SK-N-MC (cell line): ENCODE measurements around the gene TTC34.
"Not testable (repeated sequence)": the region's sequence is repeated elsewhere in the genome, so short reads cannot be mapped to it uniquely, and the experiment has no call there.

Experiments used
- DNase-seq: peaks from one replicate; pipeline ENCODE4 v3.0.0-alpha.2; 2011; ENCODE audit warnings: low read depth, low spot score
- H3K27ac ChIP-seq: fragments of 200-600 bp; sonication (generic); 2 replicates; pipeline ENCODE4 v1.5.1; 2016; ENCODE audit warnings: mixed run types
- H3K36me3 ChIP-seq: fragments of 200-600 bp; sonication (generic); 2 replicates; pipeline ENCODE4 v1.6.1; 2017; ENCODE audit warnings: antibody characterized with exemption, low read length, mixed read lengths; ENCODE audit not compliant: insufficient read depth
- H3K4me3 ChIP-seq: fragments of 200-600 bp; sonication (generic); 2 replicates; pipeline ENCODE4 v1.5.1; 2016
- H3K9ac ChIP-seq: fragments of 200-600 bp; sonication (generic); 2 replicates; pipeline ENCODE4 v1.8.0; 2017; ENCODE audit warnings: mixed run types, mixed read lengths; ENCODE audit not compliant: insufficient read length
- H3K9me3 ChIP-seq: fragments of 200-600 bp; sonication (generic); 2 replicates; pipeline ENCODE4 v1.6.1; 2017; ENCODE audit warnings: low read depth, mild to moderate bottlenecking, antibody characterized with exemption, low read length, moderate library complexity, mixed read lengths

TTC34 gene

GRCh38 chr1:2676726-2677125, 124.8 kb downstream of the TTC34 start:
- H3K4me3 ChIP-seq, H3K27ac ChIP-seq, H3K9ac ChIP-seq, H3K9me3 ChIP-seq, H3K36me3 ChIP-seq, DNase-seq: not testable (repeated sequence)

- not testable (repeated sequence) for H3K9ac ChIP-seq, H3K27ac ChIP-seq, H3K9me3 ChIP-seq, H3K36me3 ChIP-seq, H3K4me3 ChIP-seq, DNase-seq
Observed at GRCh38 chr1:2671656-2672055, 129.8 kb downstream of the TTC34 start.

GRCh38 chr1:2659806-2660205, 141.7 kb downstream of the TTC34 start:
- not testable (repeated sequence) for H3K4me3 ChIP-seq, H3K36me3 ChIP-seq, H3K9me3 ChIP-seq, H3K27ac ChIP-seq, H3K9ac ChIP-seq, DNase-seq

GRCh38 chr1:2657909-2658308, 143.6 kb downstream of the TTC34 start:
- not testable (repeated sequence) for H3K9me3 ChIP-seq, H3K9ac ChIP-seq, H3K36me3 ChIP-seq

GRCh38 chr1:2657124-2657523, 144.4 kb downstream of the TTC34 start:
- not testable (repeated sequence) for H3K36me3 ChIP-seq, H3K9ac ChIP-seq, H3K9me3 ChIP-seq, H3K27ac ChIP-seq, H3K4me3 ChIP-seq, DNase-seq

More at GRCh38 chr1:2657909-2658308, 143.6 kb downstream of the TTC34 start:
- not testable (repeated sequence) for H3K27ac ChIP-seq, DNase-seq, H3K4me3 ChIP-seq

- H3K27ac ChIP-seq, H3K4me3 ChIP-seq, H3K36me3 ChIP-seq, H3K9me3 ChIP-seq, DNase-seq, H3K9ac ChIP-seq: not testable (repeated sequence)
Observed at GRCh38 chr1:2655598-2656434, 145.7 kb downstream of the TTC34 start.

DNA sequence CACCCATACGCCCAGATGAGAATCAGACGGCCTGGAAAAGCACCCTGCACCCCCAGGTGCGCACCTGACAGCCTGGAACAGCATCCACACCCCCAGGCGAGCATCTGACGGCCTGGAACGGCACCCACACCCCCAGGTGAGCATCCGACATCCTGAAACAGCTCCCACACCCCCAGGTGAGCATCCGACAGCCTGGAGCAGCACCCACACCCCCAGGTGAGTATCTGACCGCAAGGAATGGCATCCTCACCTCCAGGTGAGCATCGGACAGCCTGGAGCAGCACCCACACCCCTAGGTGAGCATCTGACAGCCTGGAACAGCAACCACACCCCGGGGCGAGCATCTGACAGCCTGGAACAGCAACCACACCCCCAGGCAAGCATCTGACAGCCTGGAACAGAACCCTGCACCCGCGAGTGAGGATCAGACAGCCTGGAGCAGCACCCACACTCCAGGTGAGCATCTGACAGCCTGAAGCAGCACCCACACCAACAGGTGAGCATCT, 147.0 kb downstream of the TTC34 start:
- not testable (repeated sequence) for H3K27ac ChIP-seq, H3K9me3 ChIP-seq, H3K36me3 ChIP-seq, DNase-seq, H3K9ac ChIP-seq, H3K4me3 ChIP-seq

GRCh38 chr1:2653741-2654442, 147.6 kb downstream of the TTC34 start:
- H3K4me3 ChIP-seq, DNase-seq, H3K36me3 ChIP-seq: not testable (repeated sequence)

DNA sequence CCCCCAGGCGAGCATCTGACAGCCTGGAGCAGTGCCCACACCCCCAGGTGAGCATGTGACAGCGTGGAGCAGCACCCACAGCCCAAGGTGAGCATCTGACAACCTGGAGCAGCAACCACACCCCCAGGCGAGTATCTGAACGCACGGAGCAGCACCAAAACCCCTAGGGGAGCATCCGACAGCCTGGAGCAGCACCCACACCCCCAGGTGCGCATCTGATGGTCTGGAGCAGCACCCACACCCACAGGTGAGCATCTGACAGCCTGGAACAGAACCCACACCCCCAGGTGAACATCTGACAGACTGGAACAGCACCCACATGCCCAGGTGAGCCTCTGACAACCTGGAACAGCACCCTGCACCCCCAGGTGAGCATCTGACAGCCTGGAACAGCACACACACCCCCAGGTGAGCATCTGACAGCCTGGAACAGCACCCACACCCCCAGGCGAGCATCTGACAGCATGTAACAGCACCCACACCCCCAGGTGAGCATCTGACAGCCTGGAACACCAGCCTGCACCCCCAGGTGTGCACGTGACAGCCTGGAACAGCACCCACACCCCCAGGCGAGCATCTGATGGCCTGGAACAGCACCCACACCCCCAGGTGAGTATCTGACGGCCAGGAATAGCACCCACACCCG, 148.4 kb downstream of the TTC34 start:
- DNase-seq, H3K36me3 ChIP-seq, H3K9me3 ChIP-seq, H3K9ac ChIP-seq, H3K27ac ChIP-seq, H3K4me3 ChIP-seq: not testable (repeated sequence)

More at GRCh38 chr1:2653741-2654442, 147.6 kb downstream of the TTC34 start:
- H3K27ac ChIP-seq, H3K9ac ChIP-seq, H3K9me3 ChIP-seq: not testable (repeated sequence)

GRCh38 chr1:2652152-2652925, 149.2 kb downstream of the TTC34 start:
- DNase-seq, H3K27ac ChIP-seq, H3K9ac ChIP-seq, H3K4me3 ChIP-seq, H3K9me3 ChIP-seq, H3K36me3 ChIP-seq: not testable (repeated sequence)
